Transverse colon (tissue), 4 donors: ENCODE results near the gene DLG2. TPM values are rescaled to one million over a fixed set of nuclear protein-coding genes. Genes with fewer than 3 reads are reported as not detected.

ENCODE experiments used
- DNase-seq: peaks from one replicate; pipeline ENCODE4 v3.0.0-alpha.2; 2019
- H3K27ac ChIP-seq, 4 donors: fragments of 200-600 bp; sonication (generic); 2 replicates each; pipeline ENCODE4 v1.5.1; 2016 to 2018; ENCODE audit warnings: inconsistent platforms in 4 of 4
- H3K27me3 ChIP-seq: fragments of 200-600 bp; sonication (generic); 2 replicates; pipeline ENCODE4 v1.5.1; 2017; ENCODE audit warnings: inconsistent platforms
- H3K36me3 ChIP-seq, 4 donors: fragments of 200-600 bp; sonication (generic); 2 replicates each; pipeline ENCODE4 v1.5.1; 2017 to 2019; ENCODE audit warnings: inconsistent platforms in 4 of 4
- H3K4me1 ChIP-seq, 4 donors: fragments of 200-600 bp; sonication (generic); 2 replicates each; pipeline ENCODE4 v1.5.1; 2017 to 2020; ENCODE audit warnings: inconsistent platforms in 4 of 4
- H3K4me3 ChIP-seq, 4 donors: fragments of 200-600 bp; sonication (generic); 1 replicate in 1 of 4; 2 replicates in 3 of 4; pipeline versions ENCODE4 v1.5.1 to v1.6.1; 2017 to 2019; ENCODE audit warnings: inconsistent platforms in 4 of 4
- H3K9me3 ChIP-seq, 2 donors: fragments of 200-600 bp; sonication (generic); 2 replicates each; pipeline ENCODE4 v1.5.1; 2017 to 2019; ENCODE audit warnings: inconsistent platforms in 2 of 2
- CTCF ChIP-seq, 5 experiments: fragments of 200-600 bp in 3 of 5; fragments of 450-650 bp in 2 of 5; sonication (generic) in 3 of 5; IDR thresholded peaks; 1 replicate in 2 of 5; 2 replicates in 3 of 5; pipeline ENCODE4 v1.5.1; 2016 to 2017; ENCODE audit warnings: antibody characterized with exemption in 5 of 5, inconsistent platforms in 3 of 5, mild to moderate bottlenecking in 2 of 5, moderate library complexity in 1 of 5
- EP300 ChIP-seq: sonication (generic); formaldehyde crosslinking; IDR thresholded peaks from one replicate; pipeline ENCODE4 v1.6.1; 2017; ENCODE audit warnings: antibody characterized with exemption, low read depth
- POLR2A ChIP-seq: fragments of 450-650 bp; IDR thresholded peaks from one replicate; pipeline ENCODE4 v1.6.1; 2016; ENCODE audit warnings: antibody characterized with exemption, mild to moderate bottlenecking, moderate library complexity
- POLR2AphosphoS5 ChIP-seq, 3 donors: sonication (generic); formaldehyde crosslinking; IDR thresholded peaks; one replicate each; pipeline ENCODE4 v1.6.1; 2016; ENCODE audit warnings: antibody characterized with exemption in 3 of 3
- WGBS, 2 donors: methylation state at CpG; one replicate each; pipeline ENCODE4 v1.1.5; 2018; ENCODE audit warnings: low coverage in 1 of 2; 5-methylcytosine and 5-hydroxymethylcytosine counted together
- in situ Hi-C, 4 donors: fragments of 200-750 bp; cut with MboI; loops; one replicate each; pipeline versions ENCODE4 v1.15.0 to v1.15.1; 2017; ENCODE audit warnings: low sequenced_read_pairs in 3 of 4, low pct_ligation_motif_present in 1 of 4, low pct_unique_long_range_greater_than_20kb in 1 of 4
- intact Hi-C: fragments of 100-400 bp; cut with DNase I; formaldehyde crosslinking; loops from one replicate; pipeline ENCODE4 v1.15.1; 2023; ENCODE audit warnings: low total_unique reads
- total RNA-seq, 4 donors: library from RNA; depleted of rRNA; stranded (reverse); fragments of >200 nt; gene quantifications; one replicate each; pipeline ENCODE4 v1.1.0, GENCODE V29; 2016

The DLG2 gene
- total RNA-seq, 4 donors from 2014 or later = 1.9 to 28.3 (median 3.7) TPM

GRCh38 chr11:84889556-84889955 lies 737.6 kb downstream of the DLG2 start:
- DNase-seq = no peak
- Histone ChIP-seq H3K36me3 (no peaks in the 10 kb centered on the region), H3K4me3 (no peak overlapping the region), H3K27ac (no peak overlapping the region), H3K4me1 (no peaks in the 10 kb centered on the region), H3K27me3 (no peaks in the 10 kb centered on the region), H3K9me3 (no peaks in the 10 kb centered on the region)
- in situ Hi-C loops (no loop called here), intact Hi-C loops (no loop called here)
- 78 to 80% methylated on average over 3 of the region's 3 CpGs for WGBS, 2 donors
- no peak for TF ChIP-seq POLR2AphosphoS5 (IDR thresholded peaks at IDR 0.05)
- TF ChIP-seq EP300 = no peak
- no peak for TF ChIP-seq CTCF (IDR thresholded peaks at IDR 0.05)
- no peak for TF ChIP-seq POLR2A

- WGBS, 2 donors = 60 to 62% methylated on average over 3 of the region's 3 CpGs
- H3K9me3 ChIP-seq = no peaks in the 10 kb centered on the region
- in situ Hi-C loops = no loop called here
- no peak overlapping the region for H3K4me3 ChIP-seq
- TF ChIP-seq CTCF (IDR thresholded peaks at IDR 0.05) (no peak), POLR2AphosphoS5 (IDR thresholded peaks at IDR 0.05) (no peak), EP300 (no peak), POLR2A (no peak)
- intact Hi-C loops = no loop called here
- no peaks in the 10 kb centered on the region for H3K36me3 ChIP-seq
- no peak for DNase-seq
- H3K4me1 ChIP-seq = no peaks in the 10 kb centered on the region
- H3K27ac ChIP-seq = no peak overlapping the region
- H3K27me3 ChIP-seq = no peaks in the 10 kb centered on the region
These were observed 740.0 kb downstream of the DLG2 start for GRCh38 chr11:84887055-84887629.

GRCh38 chr11:84886344-84886743 lies 740.8 kb downstream of the DLG2 start:
- Histone ChIP-seq H3K36me3 (no peaks in the 10 kb centered on the region), H3K4me3 (no peak overlapping the region), H3K27me3 (no peaks in the 10 kb centered on the region), H3K9me3 (no peaks in the 10 kb centered on the region), H3K4me1 (no peaks in the 10 kb centered on the region), H3K27ac (no peak overlapping the region)
- in situ Hi-C loops (no loop called here), intact Hi-C loops (no loop called here)
- WGBS, 2 donors = 19 to 33% methylated on average over 1 of the region's 1 CpG
- TF ChIP-seq POLR2AphosphoS5 (IDR thresholded peaks at IDR 0.05) (no peak), POLR2A (no peak), CTCF (IDR thresholded peaks at IDR 0.05) (no peak), EP300 (no peak)
- DNase-seq = no peak

- in situ Hi-C loops (no loop called here), intact Hi-C loops (no loop called here)
- no peaks in the 10 kb centered on the region for H3K27me3 ChIP-seq
- no peaks in the 10 kb centered on the region for H3K4me1 ChIP-seq
- no peaks in the 10 kb centered on the region for H3K36me3 ChIP-seq
- TF ChIP-seq EP300 (no peak), POLR2AphosphoS5 (IDR thresholded peaks at IDR 0.05) (no peak), CTCF (IDR thresholded peaks at IDR 0.05) (no peak), POLR2A (no peak)
- WGBS, 2 donors = 88 to 97% methylated on average over 2 of the region's 2 CpGs
- no peaks in the 10 kb centered on the region for H3K9me3 ChIP-seq
- H3K27ac ChIP-seq = no peak overlapping the region
- no peak overlapping the region for H3K4me3 ChIP-seq
- no peak for DNase-seq
These were observed 742.3 kb downstream of the DLG2 start for GRCh38 chr11:84884836-84885235.
